Left lobe of liver (tissue), 2 donors: ENCODE data around the gene ZFP62. TPM values are rescaled to one million over a fixed set of nuclear protein-coding genes. Genes with fewer than 3 reads are reported as not detected.
A peak's percentile ranks its signal among the peaks of the same experiment; 100 is the strongest.

ENCODE experiments used
- ATAC-seq: fragments of 200-7000 bp; cut with Tn5 transposase; one replicate; pipeline ENCODE4 v1.9.1; 2020; ENCODE audit warnings: mild to moderate bottlenecking, moderate library complexity
- DNase-seq: peaks from one replicate; pipeline ENCODE4 v3.0.0-alpha.2; 2020; ENCODE audit warnings: low spot score
- total RNA-seq: library from RNA; stranded (reverse); gene quantifications from one replicate; pipeline ENCODE4 v1.2.1, GENCODE V29; 2021
- donor health status: DM: no; HTN: no; CAD: no; lungs with moderate emphysema.
- donor health status: DM: no; HTN: yes; CAD: no.

ZFP62 gene
- total RNA-seq, 1 donor from 2014 or later, result 7.3 TPM

DNA sequence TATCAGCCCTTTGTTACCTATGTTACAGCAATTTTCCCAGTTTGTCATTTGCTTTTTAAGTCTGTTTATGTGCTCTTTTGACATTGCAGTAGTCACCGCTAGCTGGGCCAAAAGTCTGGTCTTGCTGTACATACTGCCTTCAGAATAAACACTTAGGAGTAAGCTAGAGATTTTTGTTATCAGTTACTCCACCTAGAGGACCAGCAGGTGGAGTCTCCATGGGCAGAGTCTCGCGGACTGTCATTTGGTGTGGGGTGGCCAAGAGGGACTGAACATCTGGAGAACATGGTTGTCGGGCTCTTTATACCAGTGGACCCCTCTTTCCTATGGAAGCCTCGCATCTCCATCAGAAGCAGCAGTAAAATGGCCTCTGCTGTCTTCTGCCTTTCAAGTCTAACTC, 47.7 kb downstream of the ZFP62 start:
- DNase-seq (peak; percentile 43), ATAC-seq (no peak)

DNA sequence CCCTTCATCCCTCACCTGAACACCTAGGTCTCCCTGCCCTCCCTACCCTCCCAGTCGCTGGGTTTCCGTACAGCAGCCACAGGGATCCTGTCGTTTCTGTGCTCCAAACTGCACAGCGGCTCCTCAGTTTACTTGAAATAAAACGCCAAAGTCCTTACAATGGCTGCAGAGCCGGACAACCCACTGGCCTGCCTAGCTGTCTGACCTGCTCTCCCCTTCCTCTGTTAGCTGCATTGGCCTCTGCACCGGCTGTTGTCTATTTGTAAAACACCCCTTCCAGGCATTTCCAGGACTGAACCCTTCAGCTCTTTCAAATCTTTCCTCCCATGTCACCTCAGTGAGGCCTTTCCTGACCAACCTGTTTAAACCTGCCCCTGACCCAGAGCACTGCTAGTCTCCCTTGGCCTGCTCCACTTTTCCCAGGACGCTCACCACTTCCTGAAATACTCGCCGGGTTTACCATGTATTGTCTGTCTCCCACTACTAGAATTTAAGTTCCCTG, 49.4 kb downstream of the ZFP62 start:
- DNase-seq (peak; percentile 43), ATAC-seq (no peak)

DNA sequence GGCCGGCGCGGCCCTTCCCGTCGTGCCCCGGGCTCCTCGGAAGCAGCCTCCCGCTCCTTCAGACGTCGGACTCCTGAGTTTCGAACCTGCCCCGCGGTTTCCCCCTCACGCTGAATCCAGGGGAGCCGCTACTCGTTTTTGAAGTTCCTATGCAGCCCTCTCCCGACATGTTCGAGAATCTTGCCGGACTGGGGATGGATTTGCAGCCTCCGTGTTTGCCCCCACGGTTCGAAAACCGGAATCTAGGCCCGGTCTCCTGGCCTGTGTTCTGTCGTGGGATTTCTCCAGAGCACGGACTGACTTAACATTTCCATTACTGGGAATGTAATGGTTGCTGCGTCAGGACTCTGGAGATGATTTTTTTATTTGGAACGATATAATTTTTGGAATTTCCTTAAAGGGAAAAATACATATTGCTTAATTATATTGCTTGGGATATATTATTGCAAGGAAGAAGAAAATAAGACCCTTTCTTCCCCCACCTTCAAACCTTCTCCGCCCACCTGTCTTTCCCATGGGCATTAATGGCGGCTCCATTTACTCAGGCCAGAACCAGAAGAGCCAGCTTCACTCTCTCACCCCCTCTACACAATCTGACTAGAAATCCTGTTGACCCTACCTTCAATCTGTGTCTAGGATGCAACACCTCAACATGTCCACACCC, 50.0 kb downstream of the ZFP62 start:
- ATAC-seq (no peak), DNase-seq (no peak)

DNA sequence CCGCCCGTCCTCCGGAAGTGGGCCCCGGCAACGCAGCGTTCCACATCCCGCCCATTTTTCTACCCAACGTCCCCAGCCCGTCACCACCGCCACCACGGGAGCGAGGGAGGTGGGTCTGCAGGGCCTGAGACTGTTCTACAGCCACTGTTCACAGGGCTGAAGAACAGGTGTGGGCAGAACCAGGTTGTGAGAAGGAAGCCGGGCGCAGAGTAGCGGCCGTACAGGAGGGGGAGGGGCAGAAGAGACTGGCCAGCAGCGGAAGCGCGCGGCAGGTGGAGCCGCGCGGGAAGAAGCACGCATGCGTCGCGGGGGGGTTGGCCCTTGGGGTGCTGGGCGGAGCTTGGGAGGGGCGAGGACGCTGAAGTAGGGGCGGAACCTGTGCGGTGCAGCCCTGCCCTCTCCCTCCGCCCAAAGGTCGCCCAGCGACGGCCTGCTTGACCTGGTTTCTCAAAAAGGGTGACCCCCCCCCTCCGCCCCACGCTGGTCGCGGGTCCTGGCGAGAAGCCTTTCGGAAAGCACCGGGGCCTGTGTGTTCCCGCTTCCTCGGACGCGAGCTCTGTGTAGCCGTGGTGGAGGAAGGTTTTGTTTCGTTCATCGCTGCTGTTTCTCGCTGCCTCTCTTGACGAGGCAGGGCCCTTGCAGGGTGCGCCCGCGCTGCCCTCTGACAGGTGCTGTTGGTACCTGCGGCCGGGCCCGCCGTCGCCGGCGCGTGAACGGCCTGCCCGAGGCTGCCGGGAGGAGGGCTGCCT, 50.7 kb downstream of the ZFP62 start:
- peak; percentile 85 for ATAC-seq

DNA sequence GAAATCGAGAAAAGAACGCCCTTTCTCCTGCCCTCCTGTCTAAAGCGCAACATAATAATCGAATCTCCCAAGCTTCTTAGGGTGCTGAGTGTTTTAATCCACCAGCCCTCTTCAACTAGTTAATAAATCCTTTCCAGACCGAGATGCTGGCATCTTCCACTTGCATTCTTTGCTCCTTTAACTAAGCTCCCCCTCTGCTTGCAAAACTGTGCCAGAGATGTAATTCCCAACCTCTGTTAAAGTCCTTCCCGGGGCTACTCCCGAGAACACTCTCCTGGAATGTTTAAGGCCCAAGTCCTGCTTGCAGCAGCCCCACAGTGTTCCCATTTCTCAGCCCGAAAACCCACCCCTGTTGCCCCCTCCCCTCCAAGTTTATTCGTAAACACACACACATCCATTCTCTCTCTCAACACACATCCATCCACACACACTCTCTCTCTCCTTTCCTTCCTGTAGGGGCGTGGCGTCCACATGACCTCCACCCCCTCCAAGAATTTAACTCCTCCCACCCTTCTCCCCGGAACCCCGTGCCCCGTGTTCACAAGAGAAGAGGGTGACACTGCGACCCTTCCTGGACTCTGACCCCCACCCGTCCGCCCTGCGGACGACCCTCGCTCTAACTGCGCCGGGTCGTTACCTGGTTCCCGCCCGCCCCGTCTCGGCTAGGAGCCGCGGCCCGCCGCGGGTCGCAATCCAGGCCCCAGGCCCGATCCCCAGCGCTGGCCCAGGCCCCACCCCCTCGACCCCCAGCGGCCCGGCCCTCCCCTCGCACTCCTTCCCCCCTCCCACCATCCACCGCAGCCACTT, 51.5 kb downstream of the ZFP62 start:
- DNase-seq (peak; percentile 91), ATAC-seq (peak; percentile 81)

More for the DNA sequence above, 50.7 kb downstream of the ZFP62 start:
- peak; percentile 99 for DNase-seq

DNA sequence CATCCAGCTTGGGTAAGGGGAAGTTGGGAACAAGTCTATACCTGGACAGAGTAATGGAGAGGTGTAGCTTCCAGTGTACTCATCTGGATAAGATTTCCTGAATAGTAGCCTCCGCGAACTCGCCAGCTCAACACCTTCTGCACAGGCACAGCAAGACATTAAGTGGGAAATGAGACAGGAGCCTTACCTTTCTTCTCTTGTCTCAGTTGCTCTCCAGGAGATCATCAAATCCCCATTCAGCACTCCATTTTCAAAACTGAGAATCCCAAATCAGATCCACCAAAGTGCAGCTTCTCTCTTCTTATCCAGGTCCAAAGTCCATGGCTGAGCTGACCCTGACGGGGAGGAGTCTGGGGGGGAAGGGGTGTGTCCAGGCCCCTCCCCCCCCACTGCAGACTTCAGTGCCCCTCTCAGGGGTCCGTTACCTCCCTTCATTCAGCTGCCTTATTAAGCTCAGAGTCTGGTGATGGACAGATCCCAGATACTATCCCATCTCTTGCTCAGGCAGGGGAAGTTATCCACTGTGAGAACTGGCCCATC, 52.5 kb downstream of the ZFP62 start:
- ATAC-seq (peak; percentile 20), DNase-seq (peak; percentile 70)

DNA sequence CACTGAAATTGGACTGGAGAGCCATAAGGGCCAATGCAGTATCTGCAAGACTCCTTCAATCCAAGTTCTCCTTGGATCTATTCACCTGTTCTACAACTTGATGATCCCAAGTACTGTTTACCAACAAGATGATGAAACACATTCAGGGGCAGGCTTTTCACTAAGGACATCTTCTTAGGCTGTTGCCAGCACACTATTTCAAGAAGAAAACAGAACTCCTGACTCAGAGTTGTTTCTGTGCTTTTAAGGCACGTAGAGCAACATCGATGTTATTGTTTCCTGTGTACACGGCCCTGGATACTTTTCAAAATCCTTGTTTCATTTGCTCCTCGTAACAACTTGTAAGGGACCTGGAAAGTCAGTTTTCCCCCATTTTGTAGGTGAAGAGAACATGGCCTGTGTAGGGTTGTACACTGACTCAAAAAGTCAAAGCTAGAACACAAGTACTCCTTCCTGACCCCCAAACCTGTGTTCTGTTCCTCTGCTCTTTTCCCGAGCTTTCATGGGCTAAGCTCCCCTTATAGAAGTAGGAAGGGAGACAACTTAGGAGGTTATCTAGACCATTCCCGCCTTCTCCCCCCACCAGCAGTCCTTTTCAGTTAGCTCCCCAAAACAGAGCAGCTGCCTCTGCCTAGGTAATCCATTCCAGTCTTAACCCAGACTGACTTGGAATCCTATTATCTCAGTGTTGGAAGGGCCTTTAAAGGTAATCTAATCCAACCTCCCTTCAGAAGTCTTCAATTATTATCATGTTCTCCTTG, 53.2 kb downstream of the ZFP62 start:
- no peak for ATAC-seq
- peak; percentile 31 for DNase-seq

DNA sequence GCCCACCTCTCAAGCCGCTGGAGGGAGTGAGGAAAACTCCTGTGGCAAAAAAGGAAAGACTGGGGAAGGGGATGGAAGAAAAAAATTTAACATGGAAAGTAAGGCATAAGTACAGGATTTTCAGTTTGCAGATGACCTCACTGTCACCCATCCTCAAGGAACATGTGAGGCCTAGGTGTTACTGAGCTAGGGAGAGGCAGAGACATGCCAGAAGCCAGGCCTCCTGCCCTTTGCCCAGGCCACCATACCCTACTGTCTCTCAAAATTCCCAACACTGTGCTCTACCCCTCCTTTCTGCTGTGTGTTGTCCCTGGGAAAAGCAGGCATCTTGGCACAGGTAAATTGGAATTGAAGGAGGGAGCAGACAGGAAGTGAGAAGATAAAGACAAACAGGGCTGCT, 54.0 kb downstream of the ZFP62 start:
- DNase-seq (peak; percentile 39), ATAC-seq (no peak)

DNA sequence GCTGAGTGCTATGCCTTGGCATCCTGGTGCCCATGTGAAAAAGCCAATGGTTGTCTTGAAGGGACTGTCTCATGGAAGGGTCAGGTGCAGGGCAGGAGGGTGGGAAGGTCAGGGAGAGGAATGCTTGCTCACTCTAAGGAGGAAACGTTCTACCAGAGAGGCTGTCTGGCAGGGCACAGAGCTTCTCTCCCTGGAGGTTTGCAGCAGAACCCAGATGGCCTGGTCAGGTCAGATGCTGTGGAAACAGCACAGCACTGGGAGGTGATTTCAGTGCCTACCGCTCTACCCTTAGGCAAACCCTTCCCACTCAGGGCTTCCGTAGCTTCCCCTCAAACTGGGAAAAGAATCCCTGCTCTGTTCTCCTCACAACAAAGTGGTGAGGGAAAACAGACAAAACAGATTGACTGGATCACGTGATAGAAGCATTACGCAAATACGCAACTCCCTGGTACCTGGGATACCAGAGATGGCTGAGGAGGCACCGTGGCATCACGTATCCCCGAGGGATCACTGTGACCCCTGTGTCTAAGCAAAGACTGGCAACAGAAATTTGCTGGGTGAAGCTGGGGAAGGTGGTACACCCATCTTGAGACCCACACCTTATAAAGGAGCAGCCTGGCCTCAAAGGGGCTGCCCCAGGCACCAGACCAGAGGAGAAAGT, 54.6 kb downstream of the ZFP62 start:
- ATAC-seq (no peak), DNase-seq (peak; percentile 49)

DNA sequence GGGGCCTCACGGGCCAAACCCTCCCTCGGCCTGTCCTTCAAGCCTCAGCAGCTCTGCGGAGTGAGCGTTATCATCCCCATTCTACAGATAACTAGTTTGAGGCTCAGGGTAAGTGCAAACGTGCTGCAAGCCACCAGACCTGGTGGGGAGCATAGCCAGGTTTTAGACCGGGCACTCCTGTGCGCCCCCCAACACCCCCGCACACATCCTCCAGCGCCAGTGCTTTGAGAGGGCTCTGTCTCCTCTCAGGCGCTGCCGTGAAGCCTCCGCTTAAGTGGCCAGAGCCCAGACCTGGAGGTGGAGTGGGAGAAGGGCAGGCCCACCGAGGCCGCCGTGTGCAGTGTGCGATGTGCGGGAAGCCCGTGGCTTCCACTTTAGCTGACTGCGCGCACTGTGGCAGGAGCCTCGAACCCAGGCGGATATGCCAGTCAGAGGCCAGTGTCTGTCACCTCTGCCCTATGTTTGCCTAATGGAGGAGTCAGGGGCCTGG, 56.9 kb downstream of the ZFP62 start:
- peak; percentile 44 for DNase-seq
- ATAC-seq, result no peak

DNA sequence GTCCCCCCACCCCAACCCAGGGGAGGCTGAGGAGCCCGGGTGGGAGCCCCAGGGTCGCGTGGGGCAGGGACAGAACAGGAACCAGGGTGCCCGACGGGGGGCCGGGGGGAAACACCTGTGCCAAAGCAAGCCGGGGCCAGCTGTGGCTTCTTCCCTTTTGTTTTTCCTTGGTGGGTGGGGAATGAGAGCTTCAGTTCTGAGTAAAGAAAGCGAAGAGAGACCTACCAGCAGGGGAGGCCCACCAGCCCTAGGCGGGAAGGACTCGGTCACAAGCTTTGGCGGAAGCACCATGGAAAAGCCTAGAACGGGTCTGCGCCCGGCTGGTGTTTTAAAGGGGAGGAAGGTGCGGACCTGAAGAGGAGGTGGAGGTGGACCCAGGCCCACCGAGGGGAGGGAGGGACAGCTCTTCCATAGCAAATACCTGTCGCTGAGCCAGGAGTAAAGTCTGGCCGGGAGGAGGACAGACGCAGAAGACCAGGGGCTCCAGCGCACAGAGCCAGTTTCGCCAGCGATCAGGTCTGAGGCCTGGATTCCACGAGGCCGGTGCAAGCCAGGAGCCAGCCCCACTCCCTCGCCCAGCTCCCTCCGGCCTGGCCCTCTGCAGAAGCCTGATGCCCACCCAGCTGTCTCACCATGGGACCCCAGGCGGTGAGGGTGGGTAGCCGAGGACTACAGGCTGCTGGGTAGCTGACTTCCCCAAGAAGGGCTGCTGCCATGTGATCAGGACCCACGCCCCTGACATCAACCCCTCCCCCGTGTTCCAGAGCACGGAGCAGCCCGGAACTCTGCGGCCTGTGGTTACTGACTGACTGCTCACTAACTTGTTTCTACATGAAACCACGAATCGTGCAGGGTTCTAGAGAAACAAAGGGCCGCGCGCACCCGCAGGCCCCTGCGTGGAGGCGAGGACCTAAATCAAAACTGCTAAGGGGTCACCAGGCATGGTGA, 57.6 kb downstream of the ZFP62 start:
- ATAC-seq (peak; percentile 8), DNase-seq (peak; percentile 72)

DNA sequence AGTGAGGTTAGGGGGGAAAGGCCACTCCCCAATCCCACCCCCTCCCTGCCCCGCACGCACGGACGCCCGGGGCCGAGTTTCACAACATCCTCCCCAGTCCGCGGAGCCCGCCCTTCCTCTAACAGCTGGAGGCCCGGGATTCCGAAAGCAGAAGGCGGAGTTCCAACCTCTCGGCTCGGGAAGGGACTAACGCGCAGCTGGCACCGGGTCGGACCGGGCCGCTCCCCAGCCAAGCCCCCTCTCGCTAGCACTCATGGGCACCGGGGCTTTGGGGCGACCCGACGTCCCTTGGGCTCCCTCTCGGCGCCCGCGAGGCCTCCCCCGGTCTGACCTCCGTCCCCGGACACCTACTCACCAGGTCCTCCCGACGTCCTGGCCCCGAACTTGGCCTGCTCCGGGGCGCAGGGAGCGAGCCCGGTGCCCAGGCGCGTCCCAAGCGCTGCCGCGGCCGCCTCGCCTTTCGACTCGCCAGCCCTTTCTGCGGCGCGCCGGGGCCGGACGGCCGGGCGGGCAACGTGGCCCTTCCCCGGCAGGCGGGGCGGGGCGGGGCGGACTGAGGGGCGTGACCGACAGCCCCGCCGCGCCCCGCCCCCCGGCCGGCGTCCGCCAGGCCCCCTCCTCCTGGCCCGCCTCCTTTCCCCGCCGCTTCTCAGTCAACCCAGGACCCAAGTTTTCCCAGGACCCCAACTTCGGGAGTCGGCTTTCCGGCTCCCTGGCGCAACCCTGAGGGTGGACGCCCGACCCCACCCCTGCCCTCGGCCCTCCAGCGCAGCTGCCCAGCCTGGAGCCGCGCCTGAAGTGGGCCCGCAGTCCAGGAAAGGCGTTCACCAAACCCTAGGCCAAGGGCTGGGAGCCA, 58.5 kb downstream of the ZFP62 start, which contains the start of gene MGAT1:
Gene MGAT1 (minus strand): TSS at position 482 of the 856 bp plus-strand sequence. CDS start 9,835 bp downstream, outside the sequence.
- peak; percentile 91 for ATAC-seq
- peak; percentile 85 for DNase-seq

DNA sequence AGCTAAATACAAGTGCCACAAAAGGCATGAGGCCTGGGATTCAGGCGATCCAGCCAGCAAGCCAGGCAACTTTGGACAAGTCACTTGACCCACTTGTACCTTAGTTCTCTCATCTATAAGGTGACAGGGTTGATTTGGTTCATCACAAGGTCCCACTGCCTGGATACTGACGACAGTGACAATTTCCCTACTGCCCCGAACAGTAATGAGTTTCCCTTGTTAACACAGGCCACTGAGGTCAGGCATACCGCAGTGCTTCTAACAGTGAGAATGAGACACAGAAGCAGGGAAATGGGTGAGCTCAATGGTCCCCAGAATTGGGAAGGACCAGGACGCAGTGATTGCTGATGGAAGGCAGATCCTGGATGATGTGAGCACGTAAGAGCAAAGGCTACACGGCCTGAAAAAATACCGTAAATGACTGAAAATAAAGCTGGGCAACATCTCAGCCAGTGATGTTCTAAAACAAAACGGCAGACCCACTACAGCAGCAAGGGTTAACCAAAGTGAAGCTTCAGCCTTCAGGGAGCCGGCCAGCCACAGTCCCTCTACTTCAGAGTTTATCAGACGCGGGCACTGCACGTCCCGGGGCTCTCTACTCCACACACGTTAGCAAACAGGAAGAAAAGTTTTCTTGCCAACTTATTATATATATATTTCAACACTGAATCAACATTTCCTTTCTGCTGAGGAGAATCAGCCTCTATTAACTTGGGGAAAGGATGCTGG, 59.3 kb downstream of the ZFP62 start:
- ATAC-seq (peak; percentile 1), DNase-seq (peak; percentile 45)

DNA sequence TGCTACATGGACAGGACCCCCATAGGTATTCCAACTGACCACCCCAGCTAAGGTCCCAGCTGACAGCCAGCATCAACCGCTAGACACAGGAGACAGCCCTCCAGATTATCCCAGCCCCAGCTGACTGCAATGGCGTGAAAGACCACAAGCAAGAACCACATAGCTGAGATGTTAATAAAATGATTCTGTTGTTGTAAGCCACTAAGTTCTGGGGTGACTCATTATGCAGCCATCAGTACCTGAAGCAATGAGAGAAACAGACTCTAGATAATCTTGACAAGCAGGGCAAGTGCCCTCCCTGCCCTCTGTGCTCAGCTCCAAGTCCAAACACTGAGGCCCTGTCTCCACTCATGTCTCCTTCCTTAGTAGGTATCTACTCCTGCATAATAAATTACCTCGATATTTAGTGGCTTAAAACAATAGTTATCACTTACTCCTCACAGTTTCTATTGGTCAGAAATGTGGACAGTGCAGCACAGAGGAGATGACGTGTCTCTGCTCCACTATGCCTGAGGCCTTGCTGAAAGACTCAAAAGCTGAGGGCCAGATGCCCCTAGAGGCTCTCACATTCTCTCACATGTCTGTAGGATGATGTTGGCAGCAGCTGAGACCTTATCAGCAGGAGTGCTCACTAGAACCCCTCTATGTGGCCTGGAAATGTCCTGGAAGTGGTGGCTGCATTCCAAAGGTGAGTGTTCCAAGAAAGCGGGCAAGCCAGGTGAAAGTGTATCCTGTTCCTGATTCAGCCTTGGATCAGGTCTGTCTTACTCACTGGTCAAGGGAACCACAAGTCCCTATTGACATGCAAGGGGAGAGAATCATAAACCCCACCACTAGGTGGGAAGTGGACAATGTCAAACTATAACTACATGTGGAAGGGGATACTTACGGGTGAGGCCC, 60.9 kb downstream of the ZFP62 start:
- DNase-seq, result no peak
- ATAC-seq, result no peak

DNA sequence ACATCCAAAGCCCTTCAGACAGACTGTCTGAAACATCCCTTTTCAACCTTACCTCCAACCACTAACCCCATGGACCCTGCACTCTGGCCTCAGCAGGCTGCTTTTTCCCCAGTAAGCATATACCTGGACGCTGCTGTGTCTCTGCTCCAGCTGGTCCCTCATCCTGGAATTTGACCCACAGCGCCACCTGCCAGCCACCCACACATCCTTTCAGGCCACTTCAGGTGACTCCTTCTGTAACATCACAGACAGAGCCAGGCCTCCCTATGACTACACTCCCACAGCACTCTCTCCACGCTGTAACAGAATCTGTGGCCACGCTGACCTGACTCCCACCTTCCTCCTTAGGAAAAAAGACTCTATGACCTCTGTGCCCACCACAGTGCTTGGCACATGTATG, 61.9 kb downstream of the ZFP62 start:
- peak; percentile 25 for ATAC-seq
- peak; percentile 58 for DNase-seq

DNA sequence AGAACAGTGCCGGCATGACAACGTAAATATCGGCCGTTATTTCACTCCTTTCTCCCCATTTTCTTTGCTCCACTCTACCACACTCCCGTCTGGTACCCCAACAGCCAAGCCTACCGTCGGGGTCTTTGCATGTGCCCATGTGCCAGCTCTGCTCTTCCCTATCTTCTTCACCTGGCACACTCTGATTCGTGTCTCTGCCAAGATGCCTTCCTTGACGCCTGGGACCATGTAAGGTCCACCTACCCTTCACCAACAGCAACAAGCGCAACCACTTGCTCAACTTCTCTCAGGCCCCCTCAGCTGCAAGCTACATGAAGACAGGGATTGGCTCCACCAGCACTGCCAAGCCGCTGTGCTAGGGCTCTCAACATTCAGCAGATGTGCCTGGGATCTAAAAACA, 62.9 kb downstream of the ZFP62 start:
- ATAC-seq (no peak), DNase-seq (no peak)
